ENCODE results near the gene FRMPD1.

DNA sequence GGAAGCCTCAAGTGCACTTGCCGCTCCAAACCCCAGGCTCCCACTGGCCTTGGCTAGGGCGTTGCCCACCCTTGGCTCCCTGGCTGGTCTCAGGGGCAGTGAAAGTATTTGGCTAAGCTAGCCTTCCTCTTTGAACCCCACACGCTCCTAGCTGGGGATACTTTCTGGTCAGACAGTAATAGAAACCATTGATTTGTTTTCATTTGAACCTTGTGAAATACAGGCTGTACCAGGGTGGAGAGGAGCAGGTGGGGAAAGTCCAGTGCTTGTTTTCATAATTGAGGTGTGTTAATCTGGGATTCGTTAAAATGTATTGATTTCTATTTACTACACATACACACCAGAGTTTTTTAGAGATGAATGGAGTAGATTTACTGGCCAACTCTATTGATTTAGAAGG, 57.0 kb downstream of the FRMPD1 start:
- TF ChIP-seq AR (CRISPR knock-in tag; IDR thresholded peaks at IDR 0.05) (no peak), ARID4B (CRISPR knock-in tag; IDR thresholded peaks at IDR 0.05; ENCODE audit: borderline replicate concordance) (no peak)
- TF ChIP-seq, protein P1, sequence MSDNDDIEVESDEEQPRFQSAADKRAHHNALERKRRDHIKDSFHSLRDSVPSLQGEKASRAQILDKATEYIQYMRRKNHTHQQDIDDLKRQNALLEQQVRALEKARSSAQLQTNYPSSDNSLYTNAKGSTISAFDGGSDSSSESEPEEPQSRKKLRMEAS (CRISPR knock-in tag; IDR thresholded peaks at IDR 0.05): no peak
